HG02840 (cell line): ENCODE measurements around the gene C1orf122.
A peak's percentile ranks its signal among the peaks of the same experiment; 100 is the strongest.

Experiments used
- ATAC-seq: cut with Tn5 transposase; IDR thresholded peaks from one replicate; pipeline ENCODE4 v1.9.1; 2021; ENCODE audit warnings: mild to moderate bottlenecking, moderate library complexity, moderate number of reproducible peaks; ENCODE audit not compliant: unreplicated experiment, low FRiP score

C1orf122 gene

DNA sequence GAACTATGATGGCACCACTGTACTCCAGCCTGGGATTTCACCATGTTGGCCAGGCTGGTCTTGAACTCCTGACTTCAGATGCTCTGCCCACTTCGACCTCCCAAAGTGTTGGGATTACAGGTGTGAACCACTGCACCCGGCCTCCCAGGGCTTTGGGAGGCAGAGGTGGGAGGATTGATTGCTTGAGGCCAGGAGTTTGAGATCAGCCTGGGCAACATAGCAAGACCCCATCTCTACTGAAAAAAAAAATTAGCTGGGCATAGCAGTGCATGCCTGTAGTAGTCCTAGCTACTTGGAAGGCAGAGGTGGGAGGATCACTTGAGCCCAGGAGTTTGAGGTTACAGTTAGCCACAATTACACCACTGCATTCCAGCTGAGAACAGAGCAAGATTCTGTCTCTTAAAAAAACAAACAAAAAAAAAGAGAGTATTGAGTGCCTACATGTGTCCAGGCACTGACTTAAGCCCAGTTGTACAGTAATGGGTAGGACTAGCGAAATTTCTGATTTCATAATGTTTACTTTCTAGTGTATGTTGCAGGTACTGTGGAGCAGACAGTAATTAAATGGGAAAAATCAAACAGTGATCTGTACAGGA, 9.7 kb upstream of the C1orf122 start:
- ATAC-seq = no peak

DNA sequence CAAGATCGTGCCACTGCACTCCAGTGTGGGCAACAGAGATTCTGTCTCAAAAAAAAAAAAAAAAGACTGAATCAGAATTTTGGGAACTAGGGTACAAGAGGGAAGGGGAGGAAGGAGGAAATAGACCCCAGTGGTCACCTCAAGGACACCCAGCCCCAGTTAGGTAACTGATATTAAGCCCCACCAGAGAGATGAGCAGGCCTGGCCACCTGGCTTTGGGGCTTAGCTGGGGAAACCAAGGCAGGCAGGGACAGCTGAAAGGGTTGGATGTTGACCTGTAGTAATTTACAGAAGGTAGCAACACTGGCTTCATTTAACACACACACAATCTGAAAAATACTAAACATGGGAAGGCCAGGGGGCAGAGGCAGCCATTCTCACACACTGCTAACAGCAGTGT, 5.2 kb upstream of the C1orf122 start:
- no peak for ATAC-seq

DNA sequence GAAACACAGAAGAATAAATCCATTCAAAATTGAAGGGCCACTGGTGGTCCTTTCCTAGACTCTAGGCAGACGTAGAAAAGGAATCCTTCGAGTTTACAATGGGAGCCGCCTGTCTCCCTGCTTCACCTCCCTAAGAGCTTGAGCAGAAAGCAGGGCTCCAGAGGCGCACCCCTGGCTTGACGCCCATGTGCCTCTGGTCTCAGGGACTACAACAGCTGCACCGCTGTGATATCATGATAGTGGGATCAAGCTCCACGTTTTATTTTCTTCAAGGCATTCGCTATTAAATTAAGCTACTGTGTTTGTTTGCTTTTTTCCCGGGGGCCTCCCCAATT, 403 bp upstream of the C1orf122 start:
- no peak for ATAC-seq

DNA sequence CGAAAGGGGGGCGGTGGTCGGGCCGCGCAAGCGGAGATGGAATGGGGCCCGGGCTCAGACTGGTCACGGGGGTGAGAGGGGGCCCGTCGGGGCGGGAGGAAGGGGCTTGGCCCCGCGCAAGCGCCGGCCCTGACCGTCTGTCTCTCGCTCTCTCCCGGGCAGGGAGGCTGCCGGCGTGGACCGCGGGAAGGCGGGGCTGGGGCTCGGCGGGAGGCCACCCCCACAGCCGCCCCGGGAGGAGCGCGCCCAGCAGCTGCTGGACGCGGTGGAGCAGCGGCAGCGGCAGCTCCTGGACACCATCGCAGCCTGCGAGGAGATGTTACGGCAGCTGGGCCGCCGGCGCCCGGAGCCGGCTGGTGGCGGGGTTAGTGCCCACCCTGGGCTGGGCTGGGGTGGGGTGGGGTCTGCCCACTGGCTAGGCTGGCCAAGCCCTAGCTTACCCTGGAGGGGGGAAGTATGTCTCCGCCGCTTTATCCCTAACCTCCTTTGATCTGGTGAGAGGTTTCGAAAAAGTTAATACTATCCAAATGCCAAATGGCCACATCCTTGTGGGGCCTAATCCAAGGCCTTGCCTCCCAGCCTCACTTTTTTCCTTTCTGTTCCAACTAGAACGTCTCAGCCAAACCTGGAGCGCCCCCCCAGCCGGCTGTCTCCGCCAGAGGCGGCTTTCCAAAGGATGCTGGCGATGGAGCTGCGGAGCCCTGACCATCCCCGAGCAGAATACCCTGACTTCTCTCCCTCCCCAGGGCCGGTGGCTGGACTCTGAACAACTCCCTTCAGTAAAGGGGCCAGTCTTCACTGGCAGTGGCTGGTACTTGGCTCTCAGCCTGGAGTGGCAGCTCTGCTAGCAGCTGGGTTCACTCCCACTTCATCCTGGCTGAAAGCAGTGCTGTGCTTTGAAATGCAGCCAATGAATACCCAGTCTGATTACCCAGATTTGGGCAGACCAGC, 1.1 kb downstream of the C1orf122 start:
- peak; percentile 35 for ATAC-seq

DNA sequence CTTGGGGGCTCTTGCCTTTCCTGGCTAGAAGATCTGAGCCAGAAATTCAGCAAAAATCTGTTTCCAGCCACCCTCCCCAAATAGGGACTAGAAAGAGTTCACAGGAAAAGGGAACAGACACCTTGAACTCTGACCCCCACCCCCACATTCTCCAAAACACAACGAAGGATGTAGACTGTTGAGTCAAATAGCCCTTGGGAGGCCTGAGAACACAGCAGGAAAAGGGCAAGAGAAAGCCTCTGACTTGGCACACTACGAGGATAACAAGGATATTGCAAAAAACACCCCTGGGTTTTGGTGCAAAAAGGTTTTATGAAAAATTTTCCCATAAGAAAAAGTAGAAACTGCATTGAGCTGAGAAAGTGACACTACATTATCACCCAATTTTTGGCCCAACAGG, 2.4 kb downstream of the C1orf122 start:
- ATAC-seq = no peak

DNA sequence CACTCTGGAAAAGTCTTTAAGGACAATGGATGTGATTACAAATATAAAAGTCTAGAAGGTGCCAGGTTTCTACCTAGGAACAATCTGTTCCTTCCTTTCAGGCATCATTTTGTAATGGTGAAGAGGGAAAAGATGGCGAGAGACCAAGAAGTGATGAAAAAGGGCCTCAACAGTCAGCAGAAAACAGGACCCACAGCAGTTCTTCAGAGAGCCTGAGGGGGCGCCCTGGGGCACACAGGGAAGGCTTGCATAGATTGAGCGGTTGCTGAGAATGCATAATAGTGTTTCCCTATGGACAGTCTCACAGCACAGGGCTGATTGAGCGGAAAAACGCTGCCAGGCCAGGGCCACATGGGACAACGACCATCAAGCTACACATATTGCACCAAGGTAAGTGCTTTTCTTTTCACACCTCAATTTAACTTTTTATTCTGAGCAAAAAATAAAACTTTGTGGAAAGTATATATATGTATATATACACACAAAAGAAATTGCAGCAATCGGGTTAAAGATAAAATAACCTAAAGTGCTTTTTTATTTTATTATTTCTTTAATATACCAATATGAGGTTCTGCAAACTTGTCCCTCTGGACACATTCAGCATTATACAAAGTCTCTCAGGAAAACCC, 3.6 kb downstream of the C1orf122 start:
- ATAC-seq = no peak

DNA sequence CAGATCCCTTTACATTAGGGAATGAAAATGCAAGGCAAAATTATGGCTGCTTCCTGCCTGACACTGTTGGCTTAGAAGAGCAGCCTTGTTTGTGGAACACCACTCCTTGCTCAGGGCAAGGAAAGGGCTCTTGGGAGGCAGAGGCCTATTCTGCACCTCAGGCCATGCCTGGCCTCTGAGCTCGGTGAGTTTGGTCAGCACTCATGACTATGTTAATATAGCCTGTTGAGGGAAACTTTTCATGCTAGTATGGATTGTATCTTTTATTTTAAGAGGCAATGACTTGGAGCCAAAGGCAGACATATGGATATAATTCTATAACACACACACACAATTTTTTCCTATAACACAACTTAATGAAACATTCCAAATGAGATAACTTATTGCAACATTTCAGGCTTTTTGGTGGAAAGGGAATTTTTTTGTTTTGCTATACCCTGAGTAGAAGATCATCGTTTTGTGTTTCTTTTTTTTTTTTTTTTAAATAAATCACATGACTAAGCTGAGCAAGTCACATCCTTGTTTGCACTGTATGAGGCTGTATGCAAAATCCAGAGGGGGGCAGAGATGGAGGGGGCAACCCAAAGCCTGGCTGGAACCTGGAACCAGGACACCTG, 6.0 kb downstream of the C1orf122 start:
- no peak for ATAC-seq

DNA sequence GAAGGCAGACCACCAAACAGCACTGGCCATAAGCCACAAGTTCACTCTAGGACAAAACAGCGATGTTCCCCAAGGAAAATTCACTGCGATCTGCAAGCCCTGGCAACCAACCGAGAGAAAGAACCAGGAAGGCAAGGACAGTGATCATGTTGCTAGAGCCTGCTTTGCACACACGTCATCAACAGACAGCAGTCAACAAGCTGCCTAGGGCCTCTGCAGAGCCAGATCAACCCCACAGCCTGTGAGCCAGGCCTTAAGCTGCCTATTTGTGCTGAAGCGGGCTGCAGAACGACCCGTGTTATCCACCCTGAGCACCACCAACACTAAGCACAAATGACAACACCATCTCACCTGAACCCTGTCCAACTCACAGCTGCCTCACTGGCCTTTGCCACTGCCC, 6.7 kb downstream of the C1orf122 start:
- ATAC-seq = no peak

DNA sequence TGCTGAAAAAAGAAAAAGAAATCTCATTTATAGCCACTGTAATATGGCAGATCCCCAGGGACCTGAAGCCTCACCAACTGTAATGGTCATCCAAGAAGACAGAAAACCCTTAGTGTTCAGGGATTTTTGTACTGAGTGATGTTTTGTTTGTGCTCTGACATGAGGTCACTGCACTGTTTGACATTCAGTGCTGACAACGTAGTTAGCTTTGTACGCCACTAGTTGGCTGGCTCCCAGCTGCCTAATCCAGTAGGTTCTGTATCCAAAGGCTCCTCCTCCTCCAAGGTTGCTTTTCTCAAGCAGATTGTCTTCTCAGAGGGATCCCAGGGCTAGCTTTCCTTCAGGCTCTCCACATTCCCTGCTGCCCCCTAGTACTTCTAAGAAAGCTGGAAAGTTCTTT, 9.9 kb downstream of the C1orf122 start:
- no peak for ATAC-seq

DNA sequence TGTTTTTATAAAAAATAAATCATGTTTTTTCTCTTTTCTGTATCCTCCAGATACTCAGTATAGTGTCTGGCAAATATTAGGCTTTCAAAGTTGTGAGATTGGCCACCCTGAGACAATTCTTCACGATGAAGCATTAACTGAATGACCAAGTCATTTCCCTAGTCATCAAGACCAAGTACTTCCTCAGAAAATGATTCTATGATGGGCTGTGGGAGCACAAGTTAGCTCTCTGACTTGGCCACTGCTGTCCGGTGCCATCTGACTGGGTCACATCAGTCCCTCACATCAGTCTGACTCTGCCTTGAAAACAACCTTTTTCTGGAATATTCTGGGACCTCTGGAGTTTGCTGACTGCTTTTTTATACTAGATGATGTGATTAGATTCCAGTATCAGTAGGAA, 13.9 kb downstream of the C1orf122 start:
- ATAC-seq = no peak

DNA sequence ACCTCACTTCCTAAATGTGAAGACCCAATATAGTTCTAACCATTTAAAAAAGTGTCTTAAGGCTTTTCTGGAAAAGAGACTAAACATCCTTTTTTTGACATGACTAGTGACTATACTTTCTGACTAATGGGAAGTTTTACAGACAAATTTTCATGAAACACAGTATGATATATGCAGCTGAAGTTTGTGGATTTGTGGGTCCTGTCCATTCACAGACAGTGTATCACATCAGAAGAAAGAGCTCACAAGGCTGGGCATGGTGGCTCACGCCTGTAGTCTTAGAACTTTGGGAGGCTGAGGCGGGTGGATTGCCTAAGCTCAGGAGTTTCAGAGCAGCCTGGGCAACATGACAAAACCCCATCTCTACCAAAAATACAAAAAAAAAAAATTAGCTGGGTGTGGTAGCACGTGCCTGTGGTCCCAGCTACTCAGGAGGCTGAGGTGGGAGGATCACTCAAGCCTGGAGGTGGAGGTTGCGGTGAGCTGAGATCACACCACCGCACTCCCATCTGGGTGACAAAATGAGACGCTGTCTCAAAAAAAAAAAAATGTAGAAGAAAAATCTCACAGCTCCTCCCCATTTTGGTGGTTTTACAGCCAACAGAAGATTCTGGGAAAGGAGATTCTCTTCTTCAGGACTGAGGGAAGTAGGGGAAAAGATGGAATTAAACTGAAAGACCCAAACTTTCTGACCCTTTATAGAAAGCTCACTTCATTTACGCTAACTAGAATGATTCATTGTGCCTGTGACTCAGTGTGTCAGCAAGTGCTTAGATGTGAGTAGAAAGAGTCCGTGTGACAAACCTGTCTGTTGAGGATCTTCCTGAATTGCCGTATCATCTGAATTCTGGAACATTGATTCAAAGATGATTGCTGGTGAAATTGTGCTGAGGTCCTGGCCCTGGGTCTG, 15.6 kb downstream of the C1orf122 start:
- no peak for ATAC-seq

DNA sequence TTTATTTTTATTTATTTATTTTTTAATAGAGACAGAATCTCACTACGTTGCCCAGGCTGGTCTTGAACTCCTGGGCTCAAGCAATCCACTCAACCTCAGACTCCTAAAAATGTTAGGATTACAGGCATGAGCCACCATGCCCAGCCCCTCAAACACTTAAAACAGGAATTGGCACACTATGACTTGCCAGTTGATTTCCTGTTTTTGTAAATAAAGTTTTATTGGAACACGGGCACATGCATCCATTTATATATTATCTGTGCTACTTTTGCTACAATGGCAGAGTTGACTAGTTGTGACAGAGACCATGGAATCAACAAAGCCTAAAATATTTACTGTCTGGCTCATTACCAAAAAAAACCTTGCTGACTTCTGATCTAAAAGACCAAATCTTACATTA, 16.4 kb downstream of the C1orf122 start:
- ATAC-seq = no peak

DNA sequence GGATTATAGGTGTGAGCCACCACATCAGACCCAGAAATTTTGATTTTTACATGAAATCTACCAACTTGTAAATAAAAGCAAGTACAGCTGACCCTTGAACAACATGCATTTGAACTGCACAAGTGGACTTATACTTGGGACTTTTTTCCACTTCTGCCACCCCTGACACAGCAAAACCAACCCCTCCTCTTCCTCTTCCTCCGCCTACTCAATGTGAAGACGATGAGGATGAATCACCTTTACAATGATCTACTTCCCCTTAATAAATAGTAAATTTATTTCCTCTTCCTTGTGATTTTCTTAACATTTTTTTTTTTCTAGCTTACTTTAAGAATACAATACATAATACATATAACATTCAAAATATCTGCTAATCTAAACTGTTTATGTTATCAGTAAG, 17.9 kb downstream of the C1orf122 start:
- no peak for ATAC-seq

DNA sequence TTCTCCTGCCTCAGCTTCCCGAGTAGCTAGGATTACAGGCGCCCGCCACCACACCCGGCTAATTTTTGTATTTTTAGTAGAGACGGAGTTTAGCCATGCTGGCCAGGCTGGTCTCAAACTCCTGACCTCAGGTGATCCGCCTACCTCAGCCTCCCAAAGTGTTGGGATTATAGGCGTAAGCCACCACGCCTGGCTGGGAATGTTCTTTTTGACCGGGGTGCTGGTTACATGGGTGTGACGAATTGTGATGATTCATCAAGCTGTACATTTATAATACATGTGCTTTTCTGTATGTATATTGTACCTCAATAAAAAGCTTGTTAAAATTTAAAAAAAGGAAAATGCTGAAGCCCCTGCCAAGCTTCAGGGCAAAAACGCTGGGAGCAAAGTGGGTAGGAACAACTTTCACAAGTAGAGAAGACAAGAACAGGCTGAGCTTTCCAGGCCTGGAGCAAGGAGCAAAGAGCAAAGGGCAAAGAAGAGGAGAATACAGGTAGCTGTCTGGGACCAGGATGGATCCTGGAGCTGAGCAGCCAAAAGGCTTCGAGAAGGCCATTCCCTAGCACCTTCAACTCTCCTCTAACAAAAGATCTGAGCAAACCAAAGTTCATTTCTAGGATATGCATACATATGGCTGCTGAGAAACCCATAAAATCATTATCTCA, 21.0 kb downstream of the C1orf122 start:
- ATAC-seq = no peak

DNA sequence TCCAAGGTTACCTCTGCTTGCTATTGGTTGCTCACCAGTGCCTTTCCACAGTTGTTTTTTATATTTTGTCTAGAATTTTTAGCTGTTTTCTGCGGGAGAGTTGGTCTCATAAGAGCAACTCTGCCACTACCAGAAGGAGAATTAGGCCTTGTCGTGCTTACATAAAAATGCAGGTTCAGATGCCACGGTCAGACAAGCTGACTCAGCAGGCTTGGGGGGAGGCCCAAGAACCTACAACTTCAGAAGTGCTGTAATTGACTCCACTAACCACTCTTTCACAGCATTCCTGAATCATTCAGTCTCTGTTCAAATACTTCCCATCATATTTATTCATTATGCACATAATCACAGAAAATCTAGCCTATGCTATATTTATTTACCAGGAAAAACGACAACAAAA, 23.5 kb downstream of the C1orf122 start:
- no peak for ATAC-seq

DNA sequence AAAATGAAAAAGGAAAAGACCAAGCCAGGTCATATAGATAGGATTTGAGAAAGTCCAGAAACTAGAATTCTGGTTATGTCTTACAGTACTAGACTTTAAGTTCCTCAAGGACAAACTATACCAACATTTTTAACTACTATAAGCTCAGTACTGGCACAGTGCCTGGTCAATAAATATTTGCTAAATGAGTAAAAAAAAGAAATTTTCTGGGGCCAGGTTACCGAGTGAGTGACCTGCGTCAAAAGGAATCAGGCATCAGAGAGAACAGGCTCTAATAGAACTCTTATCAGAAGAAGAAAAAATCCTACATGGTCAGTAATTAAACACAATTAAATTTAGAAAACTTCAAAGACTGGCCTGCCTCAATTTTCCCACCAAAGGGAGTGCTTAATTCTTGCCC, 24.2 kb downstream of the C1orf122 start:
- ATAC-seq = no peak

DNA sequence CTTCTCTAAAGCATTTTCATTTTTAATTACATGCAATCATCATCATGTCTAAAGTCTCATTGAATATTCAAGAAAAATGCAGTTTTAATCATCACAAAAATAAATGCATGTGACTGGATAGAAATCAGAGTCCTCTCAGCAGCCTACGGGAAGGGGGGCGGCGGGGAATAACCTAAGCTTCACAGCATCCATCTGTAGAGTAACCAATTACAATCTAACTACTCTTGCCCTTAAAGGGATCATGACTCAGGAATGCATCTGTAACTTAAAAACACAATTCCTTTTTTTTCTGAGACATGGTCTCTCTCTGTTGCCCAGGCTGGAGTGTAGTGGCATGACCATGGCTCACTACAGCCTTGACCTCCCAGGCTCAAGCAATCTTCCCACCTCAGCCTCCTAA, 29.2 kb downstream of the C1orf122 start:
- ATAC-seq = no peak

DNA sequence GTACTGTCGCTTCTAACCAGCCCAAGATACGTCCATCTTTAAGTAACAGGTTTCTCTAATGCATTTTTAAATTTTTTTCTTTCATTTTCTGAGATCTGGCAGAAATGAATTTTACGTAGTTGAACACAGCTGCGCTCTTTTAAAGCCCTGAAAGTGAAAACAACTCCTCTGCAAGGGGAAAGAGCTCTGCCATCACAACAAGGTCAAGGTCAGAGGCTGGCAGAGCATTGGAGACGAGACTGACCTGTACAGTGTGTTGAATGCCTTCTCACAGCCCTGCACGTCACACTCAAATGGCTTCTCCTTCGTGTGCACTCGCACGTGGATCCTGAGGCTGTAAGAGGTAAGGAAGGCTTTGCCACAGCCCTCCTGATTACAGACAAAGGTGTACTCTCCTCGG, 32.1 kb downstream of the C1orf122 start:
- no peak for ATAC-seq

DNA sequence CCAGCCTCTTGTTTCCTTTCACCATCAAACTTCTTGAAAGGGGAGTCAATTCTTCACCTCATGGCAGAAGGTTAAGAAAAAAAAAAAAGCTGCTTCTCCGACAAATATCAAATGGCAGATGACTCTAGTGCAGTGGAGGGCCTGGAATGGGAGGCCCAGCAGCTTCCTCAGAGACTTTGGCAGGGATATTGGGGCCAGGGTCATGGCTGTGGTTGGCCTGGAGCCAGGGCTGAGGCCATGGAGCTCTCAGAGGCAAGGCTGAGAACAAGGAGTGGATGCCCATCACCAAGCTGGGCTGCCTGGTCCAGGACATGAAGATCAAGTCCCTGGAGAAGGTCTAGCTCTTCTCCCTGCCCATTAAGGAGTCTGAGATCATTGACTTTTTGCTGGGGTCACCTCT, 33.1 kb downstream of the C1orf122 start:
- ATAC-seq = no peak

DNA sequence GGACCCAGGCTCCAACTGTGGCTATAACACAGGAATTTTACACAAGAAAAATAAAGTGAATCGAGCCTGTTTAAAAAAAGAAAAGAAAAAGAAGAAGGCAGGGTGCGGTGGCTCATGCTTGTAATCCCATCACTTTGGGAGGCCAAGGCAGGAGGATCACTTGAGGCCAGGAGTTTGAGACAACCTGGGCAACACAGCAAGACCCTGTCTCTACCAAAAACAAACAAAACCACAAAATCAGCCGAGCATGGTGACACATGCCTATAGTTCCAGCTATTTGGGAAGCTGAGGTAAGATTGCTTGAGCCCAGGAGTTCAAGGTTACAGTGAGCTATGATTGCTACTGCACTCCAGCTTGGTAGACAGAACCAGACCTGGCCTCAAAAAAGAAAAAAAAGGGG, 34.1 kb downstream of the C1orf122 start:
- ATAC-seq = no peak
